HEK293T (cell line): ENCODE data around the gene TRIM39.

Source experiments
- CTCF ChIA-PET: fragments of 350-600 bp; formaldehyde crosslinking; extraction: SDS; loops from one replicate; lab custom pipeline; 2021; ENCODE audit warnings: antibody characterized with exemption, inconsistent platforms; lab: Yijun Ruan, JAX
- POLR2A ChIA-PET: fragments of 350-600 bp; formaldehyde crosslinking; extraction: SDS; loops from one replicate; lab custom pipeline; 2020; ENCODE audit warnings: antibody characterized with exemption, inconsistent platforms; lab: Yijun Ruan, JAX
- DNase-seq: peaks from one replicate; pipeline ENCODE4 v3.0.0; 2012; ENCODE audit warnings: mixed read lengths; ENCODE audit errors: extremely low spot score
- ARNT ChIP-seq: fragments of 450-650 bp; IDR thresholded peaks from 2 replicates; pipeline ENCODE4 v1.6.1; 2017; ENCODE audit warnings: mild to moderate bottlenecking
- BHLHE40 ChIP-seq: fragments of 450-650 bp; IDR thresholded peaks from 2 replicates; pipeline ENCODE4 v1.6.1; 2016; ENCODE audit warnings: mild to moderate bottlenecking, moderate library complexity, borderline replicate concordance
- CTBP1 ChIP-seq: fragments of 450-650 bp; IDR thresholded peaks from 2 replicates; pipeline ENCODE4 v1.6.1; 2016; ENCODE audit warnings: borderline replicate concordance
- ELF4 ChIP-seq: fragments of 450-650 bp; IDR thresholded peaks from 2 replicates; pipeline ENCODE4 v1.6.1; 2017; ENCODE audit warnings: antibody characterized with exemption
- FOXA1 ChIP-seq: fragments of 450-650 bp; IDR thresholded peaks from 2 replicates; pipeline ENCODE4 v1.6.1; 2016; ENCODE audit warnings: mild to moderate bottlenecking
- FOXK2 ChIP-seq: fragments of 450-650 bp; IDR thresholded peaks from 2 replicates; pipeline ENCODE4 v1.6.1; 2016; ENCODE audit warnings: mild to moderate bottlenecking
- FOXM1 ChIP-seq: fragments of 450-650 bp; IDR thresholded peaks from 2 replicates; pipeline ENCODE4 v1.6.1; 2017; ENCODE audit warnings: mild to moderate bottlenecking, borderline replicate concordance
- HDGF ChIP-seq: fragments of 450-650 bp; IDR thresholded peaks from 2 replicates; pipeline ENCODE4 v1.6.1; 2017; ENCODE audit warnings: antibody characterized with exemption, borderline replicate concordance
- L3MBTL2 ChIP-seq: fragments of 450-650 bp; conservative IDR thresholded peaks from 2 replicates; pipeline ENCODE4 v1.6.1; 2016; ENCODE audit warnings: mild to moderate bottlenecking
- LEF1 ChIP-seq: fragments of 450-650 bp; IDR thresholded peaks from 2 replicates; pipeline ENCODE4 v1.6.1; 2017; ENCODE audit warnings: mild to moderate bottlenecking, borderline replicate concordance
- NFRKB ChIP-seq: fragments of 450-650 bp; IDR thresholded peaks from 2 replicates; pipeline ENCODE4 v1.6.1; 2016; ENCODE audit warnings: mild to moderate bottlenecking, moderate library complexity
- PKNOX1 ChIP-seq: fragments of 450-650 bp; IDR thresholded peaks from 2 replicates; pipeline ENCODE4 v1.6.1; 2016
- SP1 ChIP-seq: fragments of 450-650 bp; IDR thresholded peaks from 2 replicates; pipeline ENCODE4 v1.6.1; 2017
- SUZ12 ChIP-seq: fragments of 450-650 bp; IDR thresholded peaks from 2 replicates; pipeline ENCODE4 v1.6.1; 2016; ENCODE audit warnings: mild to moderate bottlenecking
- TARDBP ChIP-seq: fragments of 450-650 bp; IDR thresholded peaks from 2 replicates; pipeline ENCODE4 v1.6.1; 2016
- ZNF384 ChIP-seq: fragments of 450-650 bp; IDR thresholded peaks from 2 replicates; pipeline ENCODE4 v1.6.1; 2016

Gene TRIM39

GRCh38 chr6:30341218-30341617 lies 14.5 kb downstream of the TRIM39 start:
- no peak for DNase-seq
- no peak for TF ChIP-seq ELF4
- no peak for TF ChIP-seq L3MBTL2
- TF ChIP-seq ZNF384 = no peak
- TF ChIP-seq FOXA1 = no peak
- no peak for TF ChIP-seq FOXK2
- ChIA-PET POLR2A (interaction anchor here (1.0 kb wide), 1 partner anchor 16 kb away, joined by 3 read pairs; no protein-coding TSS in a partner anchor), CTCF (no interaction called here)

DNA sequence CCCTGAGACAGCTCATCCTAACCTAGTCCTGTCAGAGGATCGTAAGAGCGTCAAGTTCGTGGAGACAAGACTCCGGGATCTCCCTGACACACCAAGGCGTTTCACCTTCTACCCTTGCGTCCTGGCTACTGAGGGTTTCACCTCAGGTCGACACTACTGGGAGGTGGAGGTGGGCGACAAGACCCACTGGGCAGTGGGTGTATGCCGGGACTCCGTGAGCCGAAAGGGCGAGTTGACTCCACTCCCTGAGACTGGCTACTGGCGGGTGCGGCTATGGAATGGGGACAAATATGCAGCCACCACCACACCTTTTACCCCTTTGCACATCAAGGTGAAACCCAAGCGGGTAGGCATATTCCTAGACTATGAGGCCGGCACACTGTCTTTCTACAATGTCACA lies 15.0 kb downstream of the TRIM39 start:
- no peak for TF ChIP-seq FOXK2
- no peak for TF ChIP-seq SP1
- TF ChIP-seq PKNOX1 = no peak
- TF ChIP-seq CTBP1 = no peak
- DNase-seq = no peak
- ChIA-PET CTCF (no interaction called here), POLR2A (interaction anchor here (1.0 kb wide), 1 partner anchor 16 kb away, joined by 3 read pairs; no protein-coding TSS in a partner anchor)

- POLR2A ChIA-PET = interaction anchor here (0.9 to 1.7 kb wide), 3 partner anchors 15 to 283 kb away, joined by 3 to 10 read pairs (median 4); partner anchors contain the start of genes POLR1H and TRIM39
- TF ChIP-seq FOXM1 (no peak), PKNOX1 (no peak), ZNF384 (no peak), SUZ12 (no peak), NFRKB (no peak), ELF4 (no peak), SP1 (no peak), FOXK2 (no peak)
- DNase-seq = no peak
- CTCF ChIA-PET = no interaction called here
Measured at GRCh38 chr6:30344191-30344867, 17.6 kb downstream of the TRIM39 start.

GRCh38 chr6:30344868-30345671 lies 18.3 kb downstream of the TRIM39 start, which contains the start of gene RPP21:
RPP21 (plus strand) TSS chr6:30345156; CDS start chr6:30345172, 16 bp downstream.
- ChIA-PET CTCF (no interaction called here), POLR2A (interaction anchor here (0.9 to 1.7 kb wide), 3 partner anchors 14 to 284 kb away, joined by 3 to 10 read pairs (median 4); partner anchors contain the start of genes POLR1H and TRIM39)
- peak; percentile 95 for DNase-seq
- TF ChIP-seq SUZ12 (no peak), TARDBP (no peak), SP1 (no peak), HDGF (no peak), FOXM1 (no peak), L3MBTL2 (peak; percentile 72), NFRKB (no peak), CTBP1 (no peak), LEF1 (no peak), ELF4 (peak; percentile 67), BHLHE40 (no peak), FOXA1 (no peak)

DNA sequence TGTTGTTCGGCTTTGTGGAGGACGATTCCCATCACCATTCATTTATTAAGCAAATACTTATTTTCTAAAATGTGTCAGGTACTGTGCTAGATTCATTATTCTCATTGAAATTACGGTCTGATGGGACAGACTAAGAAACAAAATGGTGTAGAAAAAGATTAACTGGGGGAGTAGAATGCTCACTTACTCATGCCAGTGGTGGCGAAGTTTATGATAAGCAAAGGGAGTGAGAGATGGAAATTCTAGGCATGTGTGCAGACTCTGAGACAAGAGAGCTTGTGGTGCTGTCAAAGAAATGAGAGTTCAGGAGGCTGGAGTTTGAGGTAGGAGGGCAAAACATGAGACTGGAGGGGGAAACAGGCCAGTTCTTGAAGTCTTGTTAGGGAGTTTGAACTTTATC lies 19.1 kb downstream of the TRIM39 start:
- CTCF ChIA-PET = no interaction called here
- POLR2A ChIA-PET = no interaction called here
- no peak for DNase-seq
- TF ChIP-seq ARNT (no peak), FOXK2 (no peak), FOXM1 (no peak), BHLHE40 (no peak), HDGF (no peak), ZNF384 (no peak), LEF1 (no peak), CTBP1 (no peak)

DNA sequence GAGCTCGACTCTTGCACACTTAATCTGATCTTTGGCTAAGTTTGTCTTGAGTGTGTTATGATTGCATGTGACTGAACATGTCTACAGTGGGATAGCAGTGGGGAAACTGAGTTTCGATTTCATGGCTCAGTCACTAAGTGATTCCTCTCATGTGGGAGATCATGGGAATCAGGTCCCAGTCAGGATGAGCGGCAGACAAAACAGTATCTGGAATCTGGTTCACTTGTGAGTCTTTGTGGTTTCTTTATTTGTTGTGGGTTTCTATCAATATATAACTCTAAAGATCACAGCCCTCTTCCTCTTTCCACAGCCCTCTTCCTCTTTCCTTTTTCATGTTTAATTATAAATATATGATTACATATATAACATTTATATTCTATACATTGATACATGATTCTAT lies 22.2 kb downstream of the TRIM39 start:
- DNase-seq = no peak
- TF ChIP-seq FOXK2 = no peak
- TF ChIP-seq HDGF = no peak
- no peak for TF ChIP-seq BHLHE40
- TF ChIP-seq SP1 = no peak
- no peak for TF ChIP-seq FOXM1
- no peak for TF ChIP-seq CTBP1
- no peak for TF ChIP-seq FOXA1
- CTCF ChIA-PET = no interaction called here
- POLR2A ChIA-PET = no interaction called here
